Astrocyte of the cerebellum (primary cell): ENCODE results near the gene MARCHF10.
A peak's percentile ranks its signal among the peaks of the same experiment; 100 is the strongest.

Experiments
- DNase-seq: peaks from one replicate; pipeline ENCODE4 v3.0.0-alpha.2; 2011; ENCODE audit warnings: low read depth
- H3K4me3 ChIP-seq: 2 replicates; pipeline ENCODE4 v1.5.1; 2011; ENCODE audit warnings: mild to moderate bottlenecking, low read depth, low read length, moderate library complexity
- in situ Hi-C: cut with HindIII; loops from 2 replicates; pipeline ENCODE4 v1.10.0; 2017; ENCODE audit warnings: low sequenced_read_pairs
- TF ChIP-seq, protein P1 (sequence below): IDR thresholded peaks from 2 replicates; pipeline ENCODE4 v1.5.1; 2012; ENCODE audit warnings: low read length, low read depth, moderate library complexity, mild to moderate bottlenecking; ENCODE audit errors: missing control alignments

MARCHF10 gene

DNA sequence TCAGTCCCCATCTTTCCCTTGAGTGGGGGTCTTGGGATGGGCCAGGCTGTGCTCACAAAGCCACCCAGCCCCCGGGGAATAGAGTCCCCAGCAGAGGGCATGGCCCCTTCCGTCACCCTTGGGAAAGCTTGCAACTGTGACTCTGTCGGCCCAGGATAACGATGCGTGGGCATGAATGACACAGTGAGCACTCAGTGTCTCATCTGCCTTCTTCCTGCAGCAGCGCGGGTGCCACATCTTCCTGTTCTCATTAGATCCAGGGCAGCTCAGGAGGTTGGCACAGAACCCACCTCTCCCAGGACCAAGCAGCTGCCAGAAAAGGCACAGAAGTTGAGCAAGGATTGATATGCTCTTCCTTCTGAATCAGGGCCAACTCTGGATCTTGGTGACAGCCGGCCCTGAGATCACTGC, 95.9 kb downstream of the MARCHF10 start:
- TF ChIP-seq, protein P1, sequence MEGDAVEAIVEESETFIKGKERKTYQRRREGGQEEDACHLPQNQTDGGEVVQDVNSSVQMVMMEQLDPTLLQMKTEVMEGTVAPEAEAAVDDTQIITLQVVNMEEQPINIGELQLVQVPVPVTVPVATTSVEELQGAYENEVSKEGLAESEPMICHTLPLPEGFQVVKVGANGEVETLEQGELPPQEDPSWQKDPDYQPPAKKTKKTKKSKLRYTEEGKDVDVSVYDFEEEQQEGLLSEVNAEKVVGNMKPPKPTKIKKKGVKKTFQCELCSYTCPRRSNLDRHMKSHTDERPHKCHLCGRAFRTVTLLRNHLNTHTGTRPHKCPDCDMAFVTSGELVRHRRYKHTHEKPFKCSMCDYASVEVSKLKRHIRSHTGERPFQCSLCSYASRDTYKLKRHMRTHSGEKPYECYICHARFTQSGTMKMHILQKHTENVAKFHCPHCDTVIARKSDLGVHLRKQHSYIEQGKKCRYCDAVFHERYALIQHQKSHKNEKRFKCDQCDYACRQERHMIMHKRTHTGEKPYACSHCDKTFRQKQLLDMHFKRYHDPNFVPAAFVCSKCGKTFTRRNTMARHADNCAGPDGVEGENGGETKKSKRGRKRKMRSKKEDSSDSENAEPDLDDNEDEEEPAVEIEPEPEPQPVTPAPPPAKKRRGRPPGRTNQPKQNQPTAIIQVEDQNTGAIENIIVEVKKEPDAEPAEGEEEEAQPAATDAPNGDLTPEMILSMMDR = no peak
- DNase-seq = no peak
- in situ Hi-C loops = no loop called here
- H3K4me3 ChIP-seq = no peak overlapping the region

DNA sequence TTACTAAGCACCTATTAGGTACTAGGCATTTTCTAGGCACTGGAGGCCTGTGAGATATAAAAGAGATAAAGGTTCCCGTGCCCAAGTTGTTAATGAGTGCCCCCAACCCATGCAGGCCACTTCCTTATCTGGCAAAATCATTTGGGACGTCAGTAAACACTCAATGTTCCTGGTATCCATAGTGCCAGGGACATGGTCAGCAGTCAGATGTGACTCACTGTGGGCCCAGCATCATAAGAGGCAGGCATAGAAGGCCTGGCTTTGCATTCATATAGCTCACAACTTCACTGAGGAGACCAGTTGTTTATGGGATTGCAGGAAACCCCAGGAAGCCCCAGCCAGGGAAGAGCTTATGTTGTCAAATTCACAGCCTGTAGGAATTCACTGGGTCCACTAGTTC, 99.5 kb downstream of the MARCHF10 start:
- TF ChIP-seq, protein P1 = no peak
- DNase-seq = no peak
- no peak overlapping the region for H3K4me3 ChIP-seq
- in situ Hi-C loops = no loop called here

DNA sequence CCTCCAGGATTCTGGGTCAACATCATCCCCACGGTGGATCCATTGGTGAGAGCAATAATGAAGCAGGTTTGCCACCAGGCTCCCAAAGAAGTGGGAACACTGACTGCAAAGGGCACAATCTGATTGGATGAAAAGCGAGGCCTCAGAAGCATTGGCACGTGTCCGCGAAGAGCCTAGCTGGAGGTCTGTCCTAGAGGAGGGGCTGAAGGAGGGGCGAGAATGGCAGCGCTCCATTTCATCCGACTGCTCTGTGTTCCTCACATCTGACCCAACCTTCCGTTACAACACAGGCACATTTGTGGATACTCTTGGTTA, 100.7 kb downstream of the MARCHF10 start:
- DNase-seq = no peak
- TF ChIP-seq, protein P1 = no peak
- H3K4me3 ChIP-seq = no peak overlapping the region
- in situ Hi-C loops = no loop called here

DNA sequence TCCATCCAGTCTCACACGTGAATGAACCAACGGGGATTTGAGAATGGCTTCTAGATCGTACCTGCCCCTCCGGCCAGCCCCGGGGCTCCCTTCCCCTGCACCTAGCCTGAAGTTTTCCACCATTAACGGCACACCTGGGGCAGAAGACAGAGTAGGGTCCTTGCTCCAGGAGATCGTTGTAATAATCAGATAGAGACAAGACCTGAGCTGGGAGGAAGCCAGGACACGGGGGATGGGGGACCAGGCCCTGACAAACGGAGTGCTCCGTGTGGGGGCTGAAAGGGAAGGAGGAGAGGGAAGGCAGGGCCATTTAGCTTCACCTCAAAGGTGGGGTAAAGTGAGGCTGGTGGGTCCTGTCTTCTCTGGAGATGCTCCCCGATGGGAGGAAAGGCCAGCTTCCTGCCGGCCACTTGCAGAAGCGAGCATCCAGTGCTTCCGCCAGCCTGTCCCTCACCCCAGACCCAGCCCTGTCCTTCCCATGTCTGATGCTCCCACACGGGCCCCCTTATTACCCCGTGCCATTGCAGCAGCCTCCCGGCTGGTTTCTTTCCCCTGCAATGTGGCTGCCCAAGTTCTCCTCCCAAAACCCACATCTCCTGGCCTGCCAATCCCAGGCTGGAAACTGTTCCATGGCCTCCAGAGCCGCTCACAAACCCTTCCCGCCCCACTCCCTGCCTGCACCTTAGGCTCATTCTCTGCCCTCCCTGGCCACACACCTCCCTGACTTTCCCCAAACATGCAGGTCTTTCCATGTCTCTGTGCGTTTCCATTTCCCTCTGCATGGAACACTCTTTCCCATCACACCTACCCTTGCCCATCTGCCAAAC, 101.3 kb downstream of the MARCHF10 start:
- H3K4me3 ChIP-seq = peak overlapping the region; percentile 46
- in situ Hi-C loops = no loop called here
- TF ChIP-seq, protein P1 = no peak
- no peak for DNase-seq

DNA sequence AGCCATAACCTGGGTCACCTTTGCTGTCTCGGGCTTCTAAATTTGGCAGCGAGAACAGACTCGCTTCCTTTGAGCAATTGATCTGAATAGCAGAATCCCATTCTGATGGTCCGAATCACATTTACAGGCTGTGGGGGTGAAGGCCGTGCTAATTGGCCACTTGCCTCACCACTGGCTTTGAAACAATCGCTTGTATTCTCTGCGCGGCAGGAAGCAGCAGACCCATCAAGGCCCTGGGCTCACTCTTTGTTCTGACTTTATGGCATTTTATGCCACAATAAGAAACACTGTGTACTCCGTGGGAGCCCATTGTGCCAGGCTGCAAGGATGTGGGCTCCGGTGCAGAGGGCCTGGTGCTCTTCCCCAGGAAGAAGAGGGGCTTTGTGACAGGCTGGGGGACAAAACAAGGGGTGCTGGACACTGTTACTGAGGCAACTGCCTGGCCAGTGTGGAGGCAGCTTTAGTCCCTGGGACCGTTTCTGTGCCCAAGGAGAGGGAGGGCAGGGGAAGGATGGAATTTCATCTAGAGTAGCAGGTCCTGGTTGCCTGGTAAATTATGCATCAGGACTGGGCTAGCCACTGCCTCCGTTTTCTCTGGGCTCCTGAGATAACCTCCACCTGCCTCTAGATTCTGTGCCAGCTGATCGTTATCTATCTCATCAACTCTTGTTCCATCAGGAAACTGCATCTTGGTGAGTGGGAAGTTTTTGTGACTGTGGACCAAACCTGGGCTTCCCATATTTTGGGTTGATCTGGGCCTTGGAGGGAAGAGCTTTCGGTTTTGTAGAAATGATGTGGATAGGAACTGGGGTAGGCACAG, 102.1 kb downstream of the MARCHF10 start:
- in situ Hi-C loops = no loop called here
- peak overlapping the region; percentile 46 for H3K4me3 ChIP-seq
- TF ChIP-seq, protein P1 = no peak
- DNase-seq = no peak

DNA sequence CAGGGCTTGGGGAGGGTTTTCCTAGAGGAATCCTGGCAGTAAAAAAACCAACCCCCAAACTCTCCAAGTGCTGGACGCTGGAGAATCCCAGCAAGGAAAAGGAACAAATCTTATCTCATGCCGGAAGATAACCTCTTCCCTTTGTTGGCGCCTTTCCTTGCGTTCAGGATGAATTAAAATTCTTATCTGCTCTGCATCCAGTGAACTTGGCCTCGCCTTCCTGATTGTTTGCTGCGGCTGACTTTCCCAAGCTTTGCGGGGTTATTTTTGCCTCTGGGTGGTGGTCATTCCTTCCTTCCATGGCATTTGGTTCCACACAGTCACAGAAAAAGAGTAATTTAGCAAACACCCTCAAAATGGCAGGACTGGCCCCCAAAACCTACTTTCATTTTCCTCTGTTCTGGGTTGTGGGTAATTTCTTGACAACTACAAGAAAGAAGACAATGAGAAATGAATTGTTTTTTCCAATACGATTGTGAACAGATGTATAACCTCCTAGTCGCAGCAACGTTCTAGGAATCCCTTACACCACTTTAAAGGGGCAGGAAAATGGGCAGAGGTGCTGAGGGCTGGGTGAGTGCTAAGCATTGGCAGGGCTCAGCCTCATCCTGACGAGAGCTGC, 102.8 kb downstream of the MARCHF10 start:
- TF ChIP-seq, protein P1 = no peak
- in situ Hi-C loops = no loop called here
- no peak for DNase-seq
- peak overlapping the region; percentile 46 for H3K4me3 ChIP-seq
